SK-MEL-5 (cell line): ENCODE results near the gene ERBB4. TPM values are rescaled to one million over a fixed set of nuclear protein-coding genes. Genes with fewer than 3 reads are reported as not detected.

Experiments used
- DNase-seq: peaks from one replicate; pipeline ENCODE4 v3.0.0-alpha.2; 2016; ENCODE audit warnings: low read depth, low spot score
- in situ Hi-C: cut with HindIII; loops from 2 replicates; pipeline ENCODE4 v1.10.0; 2016; ENCODE audit warnings: low sequenced_read_pairs, high pct_unique_total_duplicates, low pct_unique_long_range_greater_than_20kb
- total RNA-seq: library from RNA; depleted of rRNA; stranded (reverse); fragments of >200 nt; shearing (Covaris generic); gene quantifications from 2 replicates; pipeline ENCODE4 v1.2.3, GENCODE V29; 2014

The ERBB4 gene
- total RNA-seq, 1 experiment from 2014 or later, result 0.32 TPM

- DNase-seq, result no peak
- in situ Hi-C loops, result no loop called here
Observed at GRCh38 chr2:211468217-211468616, 1070.4 kb downstream of the ERBB4 start.

GRCh38 chr2:211463397-211463796 lies 1075.2 kb downstream of the ERBB4 start:
- no peak for DNase-seq
- in situ Hi-C loops, result no loop called here

DNA sequence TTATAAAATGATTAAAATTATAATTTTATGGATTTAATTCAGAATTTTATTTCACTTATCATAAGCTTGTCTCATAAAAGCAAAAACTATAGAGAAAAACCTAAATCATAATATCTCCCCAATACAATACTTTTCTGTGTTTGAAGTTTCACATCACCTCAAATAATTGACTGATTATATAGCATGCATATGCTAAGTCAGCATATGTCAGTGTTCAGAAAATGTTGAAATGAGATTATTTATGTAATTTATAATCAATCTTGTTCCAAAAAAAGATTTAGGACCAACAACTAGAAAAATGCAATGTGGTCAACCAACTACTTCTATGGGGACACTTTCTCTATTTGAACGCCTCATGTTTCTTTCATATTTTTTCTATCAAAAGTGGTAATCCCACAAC lies 1079.6 kb downstream of the ERBB4 start:
- no peak for DNase-seq

DNA sequence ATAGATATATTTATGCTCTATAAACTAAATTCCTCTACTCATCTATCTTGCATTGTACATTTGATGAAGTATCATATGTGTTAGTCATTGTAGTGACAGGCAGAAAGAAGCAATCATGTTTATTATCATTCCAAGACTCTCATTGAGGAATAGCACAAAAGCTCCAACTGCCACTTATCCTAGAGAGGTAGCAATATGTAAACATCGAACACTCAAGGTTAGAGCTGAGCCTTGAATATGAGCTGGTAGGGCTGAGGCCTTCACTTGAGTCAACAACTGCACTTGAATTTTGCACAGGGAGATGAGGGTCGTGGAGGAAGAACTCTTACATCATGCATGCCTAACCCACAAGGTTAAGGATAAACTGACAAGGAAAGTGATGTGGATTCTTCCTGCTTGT lies 1081.3 kb downstream of the ERBB4 start:
- DNase-seq, result no peak
- in situ Hi-C loops, result no loop called here

More for the DNA sequence above, 1079.6 kb downstream of the ERBB4 start:
- in situ Hi-C loops, result no loop called here

- DNase-seq, result peak; percentile 66
- in situ Hi-C loops, result no loop called here
Observed at GRCh38 chr2:211455216-211455841, 1083.3 kb downstream of the ERBB4 start.

GRCh38 chr2:211454679-211455078 lies 1083.9 kb downstream of the ERBB4 start:
- in situ Hi-C loops, result no loop called here
- no peak for DNase-seq

DNA sequence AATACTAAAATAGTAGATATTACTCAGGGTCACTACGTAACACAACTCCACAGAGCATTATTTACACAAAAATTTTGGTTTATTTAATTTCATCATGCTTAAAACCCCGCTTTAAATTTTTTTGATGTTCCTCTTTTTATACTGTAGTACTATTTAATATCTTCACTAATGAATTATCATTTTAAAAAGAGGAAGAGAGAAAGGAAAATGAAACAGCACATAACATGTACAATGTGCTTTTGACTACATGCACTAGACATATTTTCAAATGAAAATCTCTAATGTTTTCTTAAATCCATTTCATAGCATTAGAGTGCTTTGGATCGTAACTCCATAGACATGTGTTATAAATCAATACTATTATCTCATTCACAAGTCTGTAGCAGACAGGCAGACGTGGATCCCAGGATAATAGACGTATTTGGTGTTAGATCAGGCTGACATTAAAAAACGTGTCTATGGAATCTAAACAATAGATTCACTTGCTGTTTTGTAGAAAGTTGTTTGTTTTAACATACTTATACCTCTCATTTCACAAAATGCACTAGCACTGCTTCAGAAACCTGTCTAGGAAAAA lies 1085.2 kb downstream of the ERBB4 start:
- in situ Hi-C loops, result no loop called here
- DNase-seq, result no peak

- in situ Hi-C loops, result no loop called here
- no peak for DNase-seq
Observed at GRCh38 chr2:211451642-211452041, 1087.0 kb downstream of the ERBB4 start.

DNA sequence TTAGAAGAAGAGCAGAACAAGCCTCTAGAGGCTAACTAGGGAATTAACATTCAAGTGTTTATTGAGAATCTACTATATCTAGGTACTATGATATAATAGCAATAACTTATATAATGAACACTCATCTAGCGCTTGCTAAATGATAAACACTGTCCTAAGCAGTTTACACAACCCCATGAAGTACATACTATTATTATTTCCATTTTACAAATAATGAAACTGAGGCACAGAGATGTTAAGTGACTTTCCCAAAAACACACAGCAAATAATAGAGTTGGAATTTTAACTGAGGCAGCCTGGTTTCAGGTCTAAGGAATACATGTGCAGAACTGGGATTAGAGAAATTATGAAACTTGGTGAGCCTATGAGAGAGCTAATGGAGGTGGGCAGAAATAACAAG lies 1088.8 kb downstream of the ERBB4 start:
- no peak for DNase-seq
- in situ Hi-C loops, result no loop called here

GRCh38 chr2:211447548-211447947 lies 1091.1 kb downstream of the ERBB4 start:
- in situ Hi-C loops, result no loop called here
- DNase-seq, result no peak

- DNase-seq, result no peak
- in situ Hi-C loops, result no loop called here
Observed at GRCh38 chr2:211440107-211440506, 1098.5 kb downstream of the ERBB4 start.

DNA sequence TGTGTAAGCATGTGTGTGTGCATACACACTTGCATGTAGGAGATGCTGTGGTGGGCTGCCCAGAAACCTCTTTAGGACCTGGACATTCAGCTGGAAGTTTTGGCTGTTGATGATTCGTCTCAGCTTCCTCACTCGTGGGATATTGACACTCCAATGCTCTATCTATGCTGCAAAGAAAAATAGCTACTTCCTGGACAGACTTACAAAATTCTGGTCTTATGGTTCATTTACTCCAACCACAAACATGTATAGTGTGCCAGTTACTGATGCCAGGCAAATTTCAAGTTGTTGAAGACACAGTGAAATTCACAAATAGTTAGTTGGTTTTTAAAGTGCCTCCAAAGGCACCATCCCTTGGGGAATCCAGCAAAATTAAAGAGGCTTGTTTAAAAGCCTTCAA lies 1099.6 kb downstream of the ERBB4 start:
- in situ Hi-C loops, result no loop called here
- no peak for DNase-seq

DNA sequence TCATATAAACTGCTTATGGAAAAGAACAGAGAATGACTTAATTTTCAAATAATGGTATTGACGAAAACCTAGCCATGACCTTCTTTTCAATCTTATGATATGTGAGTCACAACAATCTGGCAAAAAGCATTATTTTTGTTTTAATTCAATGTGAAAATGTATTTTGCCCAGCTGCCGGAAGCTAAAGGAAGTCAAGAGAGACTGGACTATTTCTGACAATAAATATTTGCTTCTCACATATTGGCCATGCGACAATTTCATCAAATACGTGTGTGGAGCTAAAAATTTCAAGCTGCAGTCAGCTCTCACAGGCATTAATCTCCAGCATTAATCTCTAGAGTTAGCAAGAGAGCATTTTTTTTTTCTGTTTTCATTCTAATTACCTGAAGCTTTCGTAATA lies 1101.2 kb downstream of the ERBB4 start:
- DNase-seq, result no peak
- in situ Hi-C loops, result no loop called here

DNA sequence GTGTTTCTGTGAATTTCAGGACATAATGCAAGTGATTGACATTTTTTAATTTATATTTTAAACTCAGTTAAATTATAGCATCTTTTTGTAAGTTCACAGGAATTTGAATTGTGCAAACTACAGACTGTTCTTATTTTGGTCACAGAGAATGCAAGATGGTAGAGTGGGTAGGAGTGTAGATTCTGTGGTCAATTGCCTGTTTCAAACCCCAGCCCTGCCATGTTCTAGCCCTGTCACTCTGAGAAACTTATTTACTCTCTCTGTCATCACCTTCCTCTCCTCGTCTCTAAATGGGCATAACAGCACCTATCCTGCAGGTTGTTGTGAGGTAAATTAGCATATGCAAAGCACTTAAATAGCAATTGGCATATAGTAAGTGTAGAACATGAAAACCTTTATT lies 1102.4 kb downstream of the ERBB4 start:
- in situ Hi-C loops, result no loop called here
- no peak for DNase-seq

DNA sequence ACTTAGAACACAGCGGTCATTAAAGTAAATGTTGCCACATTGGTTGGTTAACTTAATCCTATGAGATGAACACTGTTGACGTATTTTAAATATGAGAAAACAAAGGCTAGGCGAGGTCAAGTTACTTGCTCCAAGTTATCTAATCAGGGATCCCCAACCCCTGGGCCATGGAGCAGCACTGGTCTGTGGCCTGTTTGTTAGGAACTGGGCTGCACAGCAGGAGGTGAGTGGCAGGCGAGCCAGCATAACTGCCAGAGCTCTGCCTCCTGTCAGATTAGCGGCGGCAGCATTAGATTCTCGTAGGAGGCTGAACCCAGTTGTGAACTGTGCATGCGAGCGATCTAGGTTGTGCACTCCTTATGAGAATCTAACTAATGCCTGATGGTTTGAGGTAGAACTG lies 1103.3 kb downstream of the ERBB4 start:
- in situ Hi-C loops, result no loop called here
- DNase-seq, result no peak

DNA sequence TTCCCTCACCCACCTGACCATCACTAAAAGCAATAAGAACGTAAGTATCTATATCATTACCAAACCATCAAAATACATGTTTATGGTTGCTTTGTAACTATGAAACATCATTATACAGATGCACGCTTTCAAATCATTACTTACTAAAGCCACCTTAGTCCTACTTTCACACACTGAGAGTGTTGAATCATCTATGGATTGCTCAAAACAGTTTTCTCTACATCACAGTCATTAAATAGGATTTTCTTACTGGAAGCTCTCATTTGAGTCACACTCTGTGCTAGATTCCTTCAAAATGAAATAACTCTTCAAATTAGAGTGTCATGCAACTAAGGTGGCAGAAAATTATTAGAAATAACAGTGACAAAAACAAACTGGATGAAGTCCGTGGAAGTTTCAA lies 1103.8 kb downstream of the ERBB4 start:
- DNase-seq, result no peak
- in situ Hi-C loops, result no loop called here

GRCh38 chr2:211429256-211429920 lies 1109.2 kb downstream of the ERBB4 start:
- in situ Hi-C loops, result no loop called here
- DNase-seq, result peak; percentile 22

- DNase-seq, result no peak
- in situ Hi-C loops, result no loop called here
Observed at GRCh38 chr2:211426240-211426639, 1112.4 kb downstream of the ERBB4 start.

DNA sequence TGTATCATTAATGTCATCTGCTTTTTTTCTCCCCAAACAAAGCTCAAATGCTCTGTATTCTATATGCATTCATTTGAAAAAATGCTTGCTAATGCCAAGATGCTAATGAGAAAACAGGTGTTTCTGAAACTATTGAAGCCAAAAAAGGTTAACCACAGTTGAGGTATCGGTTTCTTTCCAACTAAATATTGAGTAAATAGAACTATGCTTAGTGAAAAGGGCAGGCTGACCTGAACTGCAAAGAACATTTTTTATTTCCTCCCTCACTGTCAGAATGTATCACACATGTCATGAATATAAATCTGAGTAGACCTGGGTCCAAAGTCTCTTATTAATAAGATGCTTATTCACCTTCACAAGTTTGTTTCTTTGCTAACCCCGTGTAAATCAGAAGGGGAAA lies 1115.6 kb downstream of the ERBB4 start:
- in situ Hi-C loops, result no loop called here
- no peak for DNase-seq
